OCI-LY7 (cell line): ENCODE measurements around the gene EDAR. TPM values are rescaled to one million over a fixed set of nuclear protein-coding genes. Genes with fewer than 3 reads are reported as not detected.

Experiments used
- BruUV-seq: library from RNA; stranded (reverse); fragments of 400-500 nt; replicated peaks from 2 replicates; lab custom pipeline; 2021; lab: Mats Ljungman, UMichigan
- CTCF ChIA-PET: fragments of 300-600 bp; sonication (Branson Sonifier 250); formaldehyde crosslinking; loops from one replicate; lab custom pipeline; 2022; ENCODE audit warnings: antibody characterized with exemption; ENCODE audit not compliant: unreplicated experiment; lab: Charles Lee
- POLR2A ChIA-PET: fragments of 300-600 bp; sonication (Branson Sonifier 250); formaldehyde crosslinking; loops from one replicate; lab custom pipeline; 2022; ENCODE audit warnings: antibody characterized with exemption; lab: Charles Lee
- DNase-seq: peaks from one replicate; pipeline ENCODE4 v3.0.0-alpha.2; 2015; ENCODE audit warnings: low spot score
- H2AFZ ChIP-seq: fragments of 200-600 bp; sonication (generic), shearing (Covaris generic); 2 replicates; pipeline ENCODE4 v1.6.1; 2014; ENCODE audit warnings: mild to moderate bottlenecking, antibody characterized with exemption, low read length, moderate library complexity
- H3K27ac ChIP-seq: fragments of 200-600 bp; sonication (generic); 2 replicates; pipeline ENCODE4 v1.5.1; 2014; ENCODE audit warnings: mixed run types, low read depth, mild to moderate bottlenecking, moderate library complexity, low read length, inconsistent platforms; ENCODE audit not compliant: poor library complexity, severe bottlenecking
- H3K36me3 ChIP-seq: fragments of 200-600 bp; sonication (generic); 2 replicates; pipeline ENCODE4 v1.6.1; 2014; ENCODE audit warnings: mild to moderate bottlenecking, antibody characterized with exemption, low read length, moderate library complexity, mixed read lengths; ENCODE audit not compliant: insufficient read depth
- H3K4me1 ChIP-seq: fragments of 200-600 bp; sonication (generic); 2 replicates; pipeline ENCODE4 v1.5.1; 2014; ENCODE audit warnings: mild to moderate bottlenecking, low read length; ENCODE audit not compliant: insufficient read depth, poor library complexity, severe bottlenecking
- H3K4me2 ChIP-seq: fragments of 200-600 bp; sonication (generic); 2 replicates; pipeline ENCODE4 v1.6.1; 2014; ENCODE audit warnings: mild to moderate bottlenecking, low read length
- H3K4me3 ChIP-seq: fragments of 200-600 bp; sonication (generic); 2 replicates; pipeline ENCODE4 v1.5.1; 2014; ENCODE audit warnings: mild to moderate bottlenecking, low read depth, low read length; ENCODE audit not compliant: poor library complexity, severe bottlenecking
- H3K79me2 ChIP-seq: fragments of 200-600 bp; sonication (generic); 2 replicates; pipeline ENCODE4 v1.6.1; 2016; ENCODE audit warnings: low read depth, mild to moderate bottlenecking, low read length, moderate library complexity, mixed read lengths; ENCODE audit not compliant: insufficient read depth
- H3K9me2 ChIP-seq: fragments of 200-600 bp; sonication (generic); 2 replicates; pipeline ENCODE4 v1.6.1; 2016; ENCODE audit warnings: mild to moderate bottlenecking, low read length, mixed read lengths; ENCODE audit not compliant: insufficient read depth
- H3K9me3 ChIP-seq: fragments of 200-600 bp; sonication (generic); 2 replicates; pipeline ENCODE4 v1.6.1; 2014; ENCODE audit warnings: mild to moderate bottlenecking, mixed run types, low read length, mixed read lengths
- H4K20me1 ChIP-seq: fragments of 200-600 bp; sonication (generic); 2 replicates; pipeline ENCODE4 v1.6.1; 2014; ENCODE audit warnings: mild to moderate bottlenecking, antibody characterized with exemption, low read length, moderate library complexity, mixed read lengths; ENCODE audit not compliant: insufficient read depth
- CTCF ChIP-seq: fragments of 200-600 bp; sonication (generic); conservative IDR thresholded peaks from 2 replicates; pipeline ENCODE4 v1.5.1; 2014; ENCODE audit warnings: mild to moderate bottlenecking, antibody characterized with exemption, low read length, moderate library complexity, mixed read lengths
- EZH2phosphoT487 ChIP-seq: fragments of 200-600 bp; sonication (generic); IDR thresholded peaks from 2 replicates; pipeline ENCODE4 v1.6.1; 2018; ENCODE audit warnings: low read depth, borderline replicate concordance, mild to moderate bottlenecking, mixed run types, antibody characterized with exemption, low read length, moderate library complexity, mixed read lengths
- intact Hi-C: fragments of 100-400 bp; cut with micrococcal nuclease; formaldehyde crosslinking; loops from one replicate; pipeline ENCODE4 v1.10.0; 2022; ENCODE audit not compliant: unreplicated experiment
- total RNA-seq, 2 experiments: library from RNA; depleted of rRNA in 1 of 2; stranded (reverse); fragments of >200 nt in 1 of 2; shearing (Covaris generic) in 1 of 2; gene quantifications; 2 replicates each; pipeline ENCODE4 v1.2.3, GENCODE V29; 2014 to 2022

Gene EDAR
- total RNA-seq, 2 experiments from 2014 or later = not detected

- TF ChIP-seq EZH2phosphoT487 = no peak
- TF ChIP-seq CTCF = no peak
- intact Hi-C loops = no loop called here
- H3K9me2 ChIP-seq = no peaks in the 10 kb centered on the region
- H3K4me3 ChIP-seq = no peak overlapping the region
- H3K27ac ChIP-seq = no peak overlapping the region
- H3K9me3 ChIP-seq = no peaks in the 10 kb centered on the region
- H3K79me2 ChIP-seq = no peaks in the 10 kb centered on the region
- no peak overlapping the region for H3K4me2 ChIP-seq
- H3K36me3 ChIP-seq = peaks cover 83% of the 10 kb centered on the region
- H4K20me1 ChIP-seq = no peaks in the 10 kb centered on the region
- no TSS peak for BruUV-seq
- CTCF ChIA-PET = no interaction called here
- DNase-seq = no peak
- no peaks in the 10 kb centered on the region for H3K4me1 ChIP-seq
- POLR2A ChIA-PET = interaction anchor here (1.0 kb wide), 2 partner anchors 10 to 15 kb away, joined by 3 to 4 read pairs; no protein-coding TSS in a partner anchor
- H2AFZ ChIP-seq = no peak overlapping the region
Observed at GRCh38 chr2:108853421-108853820, 135.6 kb downstream of the EDAR start.

DNA sequence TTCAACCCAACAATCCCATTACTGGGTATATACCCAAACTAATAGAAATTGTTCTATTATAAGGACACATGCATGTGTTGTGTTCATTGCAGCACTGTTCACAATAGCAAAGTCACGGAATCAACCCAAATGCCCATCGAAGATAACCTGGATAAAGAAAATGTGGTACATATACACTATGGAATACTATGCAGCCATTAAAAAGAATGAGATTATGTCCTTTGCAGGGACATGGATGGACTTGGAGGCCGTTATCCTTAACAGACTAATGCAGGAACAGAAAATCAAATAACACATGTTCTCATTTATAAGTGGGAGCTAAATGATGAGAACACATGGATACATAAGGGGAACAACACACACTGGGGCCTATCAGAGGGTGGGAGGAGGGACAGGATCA, 136.6 kb downstream of the EDAR start:
- DNase-seq = no peak
- Histone ChIP-seq H3K4me1 (no peaks in the 10 kb centered on the region), H3K4me3 (no peak overlapping the region), H3K27ac (no peak overlapping the region), H3K79me2 (no peaks in the 10 kb centered on the region), H3K4me2 (no peak overlapping the region), H4K20me1 (no peaks in the 10 kb centered on the region), H2AFZ (no peak overlapping the region), H3K9me2 (no peaks in the 10 kb centered on the region), H3K36me3 (peaks cover 82% of the 10 kb centered on the region), H3K9me3 (no peaks in the 10 kb centered on the region)
- ChIA-PET CTCF (interaction anchor here (0.6 kb wide), 1 partner anchor 500 kb away, joined by 3 read pairs; no protein-coding TSS in a partner anchor), POLR2A (interaction anchor here (1.2 kb wide), 1 partner anchor 49 kb away, joined by 3 read pairs; no protein-coding TSS in a partner anchor)
- TF ChIP-seq CTCF = no peak
- TF ChIP-seq EZH2phosphoT487 = no peak
- intact Hi-C loops = no loop called here
- BruUV-seq = no TSS peak

DNA sequence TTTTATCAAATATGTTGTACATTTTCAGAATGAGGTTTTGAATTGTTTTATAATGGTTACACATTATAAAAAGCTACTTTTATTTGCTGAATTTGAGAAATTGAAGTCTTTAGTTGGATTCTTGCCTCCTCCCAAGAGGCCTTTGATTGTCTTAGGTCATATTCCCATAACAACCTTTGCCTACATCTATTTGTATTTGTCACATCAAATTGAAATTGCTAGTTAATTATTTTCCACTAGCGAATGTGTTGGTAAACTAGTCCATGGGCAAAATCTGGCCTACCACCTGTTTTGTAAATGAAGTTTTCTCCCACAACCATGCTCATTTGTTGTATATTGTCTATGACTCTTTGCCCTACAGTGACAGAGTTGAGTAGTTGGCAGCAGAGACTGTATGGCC, 142.0 kb downstream of the EDAR start:
- no peaks in the 10 kb centered on the region for H3K79me2 ChIP-seq
- no peak overlapping the region for H3K27ac ChIP-seq
- intact Hi-C loops = no loop called here
- TF ChIP-seq EZH2phosphoT487 (no peak), CTCF (no peak)
- no peaks in the 10 kb centered on the region for H3K4me1 ChIP-seq
- no peak overlapping the region for H3K4me3 ChIP-seq
- peaks cover 65% of the 10 kb centered on the region for H3K36me3 ChIP-seq
- no TSS peak for BruUV-seq
- H3K9me3 ChIP-seq = no peaks in the 10 kb centered on the region
- no peak overlapping the region for H2AFZ ChIP-seq
- ChIA-PET POLR2A (interaction anchor here (0.7 to 1.1 kb wide), 2 partner anchors 21 to 49 kb away, joined by 3 to 4 read pairs; no protein-coding TSS in a partner anchor), CTCF (no interaction called here)
- no peak overlapping the region for H3K4me2 ChIP-seq
- no peaks in the 10 kb centered on the region for H4K20me1 ChIP-seq
- no peaks in the 10 kb centered on the region for H3K9me2 ChIP-seq
- DNase-seq = no peak
